HAP-1 (cell line): ENCODE results near the gene IL10.

Source experiments
- DNase-seq, 2 experiments: peaks; one replicate each; pipeline ENCODE4 v3.0.0-alpha.2; 2016 to 2020; ENCODE audit warnings: low spot score in 2 of 2
- H3K27me3 ChIP-seq: fragments of 250-450 bp; sonication (Bioruptor Pico); 2 replicates; pipeline ENCODE4 v1.5.1; 2020; ENCODE audit warnings: low read depth, mild to moderate bottlenecking, moderate library complexity
- H3K36me3 ChIP-seq: fragments of 250-450 bp; sonication (Bioruptor Pico); replicated peaks from 2 replicates; pipeline ENCODE4 v1.5.1; 2020; ENCODE audit warnings: mild to moderate bottlenecking
- H3K4me1 ChIP-seq: fragments of 250-450 bp; sonication (Bioruptor Pico); 2 replicates; pipeline ENCODE4 v1.5.1; 2020; ENCODE audit warnings: mild to moderate bottlenecking
- H3K4me3 ChIP-seq: fragments of 250-450 bp; sonication (Bioruptor Pico); 2 replicates; pipeline ENCODE4 v1.5.1; 2020; ENCODE audit warnings: mild to moderate bottlenecking, moderate library complexity
- H3K9me3 ChIP-seq: fragments of 250-450 bp; sonication (Bioruptor Pico); 2 replicates; pipeline ENCODE4 v1.5.1; 2020; ENCODE audit warnings: mild to moderate bottlenecking, moderate library complexity
- in situ Hi-C: fragments of 300-500 bp; cut with MboI; formaldehyde crosslinking; loops from 3 replicates; pipeline ENCODE4 v1.14.3; 2020; ENCODE audit warnings: low sequenced_read_pairs, inconsistent platforms, mixed read lengths

Gene IL10

GRCh38 chr1:206732508-206732907 lies 39.8 kb downstream of the IL10 start:
- H3K4me1 ChIP-seq: no peaks in the 10 kb centered on the region
- no peaks in the 10 kb centered on the region for H3K27me3 ChIP-seq
- H3K4me3 ChIP-seq: no peak overlapping the region
- no peaks in the 10 kb centered on the region for H3K9me3 ChIP-seq
- DNase-seq: no peak
- peaks cover 8% of the 10 kb centered on the region for H3K36me3 ChIP-seq
- in situ Hi-C loops: loop anchor here (25.0 kb wide), 1 partner anchor 755 kb away; the partner anchor contains the start of gene CR1

GRCh38 chr1:206729507-206729906 lies 42.8 kb downstream of the IL10 start:
- no peak for DNase-seq
- no peaks in the 10 kb centered on the region for H3K27me3 ChIP-seq
- no peaks in the 10 kb centered on the region for H3K4me1 ChIP-seq
- no peaks in the 10 kb centered on the region for H3K9me3 ChIP-seq
- in situ Hi-C loops: loop anchor here (5.0 to 25.0 kb wide), 2 partner anchors 183 to 758 kb away; partner anchors contain the start of gene CR1
- no peak overlapping the region for H3K4me3 ChIP-seq
- H3K36me3 ChIP-seq: peaks cover 8% of the 10 kb centered on the region

- no peak overlapping the region for H3K4me3 ChIP-seq
- in situ Hi-C loops: loop anchor here (5.0 to 25.0 kb wide), 2 partner anchors 183 to 758 kb away; partner anchors contain the start of gene CR1
- no peaks in the 10 kb centered on the region for H3K4me1 ChIP-seq
- no peaks in the 10 kb centered on the region for H3K27me3 ChIP-seq
- DNase-seq: no peak
- peaks cover 8% of the 10 kb centered on the region for H3K36me3 ChIP-seq
- no peaks in the 10 kb centered on the region for H3K9me3 ChIP-seq
Observed at GRCh38 chr1:206729050-206729449, 43.2 kb downstream of the IL10 start.

- H3K4me3 ChIP-seq: no peak overlapping the region
- DNase-seq: no peak
- H3K36me3 ChIP-seq: peaks cover 8% of the 10 kb centered on the region
- no peaks in the 10 kb centered on the region for H3K27me3 ChIP-seq
- in situ Hi-C loops: loop anchor here (5.0 to 25.0 kb wide), 2 partner anchors 184 to 759 kb away; partner anchors contain the start of gene CR1
- no peaks in the 10 kb centered on the region for H3K4me1 ChIP-seq
- H3K9me3 ChIP-seq: no peaks in the 10 kb centered on the region
Observed at GRCh38 chr1:206728697-206728987, 43.7 kb downstream of the IL10 start.

- in situ Hi-C loops: loop anchor here (5.0 to 25.0 kb wide), 2 partner anchors 184 to 759 kb away; partner anchors contain the start of gene CR1
- H3K9me3 ChIP-seq: no peaks in the 10 kb centered on the region
- DNase-seq: no peak
- H3K27me3 ChIP-seq: no peaks in the 10 kb centered on the region
- H3K4me1 ChIP-seq: no peaks in the 10 kb centered on the region
- H3K36me3 ChIP-seq: peaks cover 8% of the 10 kb centered on the region
- H3K4me3 ChIP-seq: no peak overlapping the region
Observed at GRCh38 chr1:206727981-206728696, 44.2 kb downstream of the IL10 start.

- no peaks in the 10 kb centered on the region for H3K4me1 ChIP-seq
- peak; percentile 41 to 76 for DNase-seq
Observed at GRCh38 chr1:206725109-206725963, 47.0 kb downstream of the IL10 start.

GRCh38 chr1:206723805-206724472 lies 48.4 kb downstream of the IL10 start:
- Histone ChIP-seq H3K27me3 (no peaks in the 10 kb centered on the region), H3K9me3 (no peaks in the 10 kb centered on the region), H3K36me3 (no peaks in the 10 kb centered on the region), H3K4me3 (no peak overlapping the region), H3K4me1 (no peaks in the 10 kb centered on the region)
- in situ Hi-C loops: no loop called here
- DNase-seq: no peak

More at GRCh38 chr1:206725109-206725963, 47.0 kb downstream of the IL10 start:
- in situ Hi-C loops: loop anchor here (5.0 to 25.0 kb wide), 2 partner anchors 187 to 762 kb away; partner anchors contain the start of gene CR1
- no peaks in the 10 kb centered on the region for H3K27me3 ChIP-seq
- H3K9me3 ChIP-seq: no peaks in the 10 kb centered on the region
- no peaks in the 10 kb centered on the region; the same call in none of the 2 replicates for H3K36me3 ChIP-seq
- no peak overlapping the region for H3K4me3 ChIP-seq

GRCh38 chr1:206723462-206723804 lies 48.9 kb downstream of the IL10 start:
- H3K27me3 ChIP-seq: no peaks in the 10 kb centered on the region
- no peaks in the 10 kb centered on the region for H3K9me3 ChIP-seq
- no peaks in the 10 kb centered on the region for H3K4me1 ChIP-seq
- in situ Hi-C loops: no loop called here
- DNase-seq: no peak
- H3K36me3 ChIP-seq: no peaks in the 10 kb centered on the region
- no peak overlapping the region for H3K4me3 ChIP-seq

GRCh38 chr1:206722751-206723461 lies 49.4 kb downstream of the IL10 start:
- Histone ChIP-seq H3K4me1 (no peaks in the 10 kb centered on the region), H3K9me3 (no peaks in the 10 kb centered on the region), H3K36me3 (no peaks in the 10 kb centered on the region), H3K27me3 (no peaks in the 10 kb centered on the region), H3K4me3 (no peak overlapping the region)
- no peak for DNase-seq
- in situ Hi-C loops: no loop called here

- H3K4me1 ChIP-seq: no peaks in the 10 kb centered on the region
- no peaks in the 10 kb centered on the region for H3K36me3 ChIP-seq
- no peaks in the 10 kb centered on the region for H3K9me3 ChIP-seq
- no peak for DNase-seq
- no peaks in the 10 kb centered on the region for H3K27me3 ChIP-seq
- in situ Hi-C loops: no loop called here
- H3K4me3 ChIP-seq: no peak overlapping the region
Observed at GRCh38 chr1:206721454-206721853, 50.8 kb downstream of the IL10 start.

- H3K4me1 ChIP-seq: no peaks in the 10 kb centered on the region
- no peaks in the 10 kb centered on the region for H3K9me3 ChIP-seq
- H3K4me3 ChIP-seq: no peak overlapping the region
- H3K36me3 ChIP-seq: no peaks in the 10 kb centered on the region
- in situ Hi-C loops: no loop called here
- no peaks in the 10 kb centered on the region for H3K27me3 ChIP-seq
- no peak for DNase-seq
Observed at GRCh38 chr1:206719169-206719839, 53.0 kb downstream of the IL10 start.

- Histone ChIP-seq H3K27me3 (no peaks in the 10 kb centered on the region), H3K36me3 (no peaks in the 10 kb centered on the region), H3K4me1 (no peaks in the 10 kb centered on the region), H3K9me3 (no peaks in the 10 kb centered on the region), H3K4me3 (no peak overlapping the region)
- in situ Hi-C loops: no loop called here
- no peak for DNase-seq
Observed at GRCh38 chr1:206717674-206717989, 54.7 kb downstream of the IL10 start.
